ENCODE measurements around the gene TMC5.

DNA sequence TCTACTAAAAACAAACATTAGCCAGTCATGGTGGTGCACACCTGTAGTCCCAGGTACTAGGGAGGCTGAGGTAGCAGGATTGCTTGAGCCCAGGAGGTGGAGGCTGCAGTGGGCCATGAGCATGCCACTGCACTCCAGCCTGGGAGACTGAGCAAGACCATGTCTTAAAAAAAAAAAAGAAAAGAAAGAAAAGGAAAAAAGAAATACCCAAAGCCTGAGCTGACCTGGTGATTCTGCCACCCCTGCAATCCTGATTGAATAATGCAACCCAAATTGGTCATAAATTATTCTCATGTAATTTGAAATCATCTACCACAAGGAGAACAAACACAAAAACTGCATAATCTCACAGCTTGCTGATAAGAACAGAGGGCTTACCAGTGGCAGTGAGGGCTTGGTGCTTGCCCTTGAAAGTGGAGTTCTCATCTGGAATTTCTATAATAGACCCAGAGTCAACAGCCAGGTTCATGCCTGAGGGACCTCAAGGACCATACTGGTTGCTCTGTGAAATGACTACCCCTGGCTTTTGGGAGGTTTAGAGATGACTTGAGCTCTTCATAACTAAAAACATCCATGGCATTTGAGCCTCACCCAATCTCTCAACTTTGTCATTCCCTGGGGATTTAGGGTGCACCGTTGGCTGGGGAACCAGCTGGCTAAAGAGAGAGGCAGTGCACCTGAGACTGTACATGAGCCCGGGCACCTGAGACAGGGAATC, 35.4 kb upstream of the TMC5 start:
- TF ChIP-seq, protein P1, sequence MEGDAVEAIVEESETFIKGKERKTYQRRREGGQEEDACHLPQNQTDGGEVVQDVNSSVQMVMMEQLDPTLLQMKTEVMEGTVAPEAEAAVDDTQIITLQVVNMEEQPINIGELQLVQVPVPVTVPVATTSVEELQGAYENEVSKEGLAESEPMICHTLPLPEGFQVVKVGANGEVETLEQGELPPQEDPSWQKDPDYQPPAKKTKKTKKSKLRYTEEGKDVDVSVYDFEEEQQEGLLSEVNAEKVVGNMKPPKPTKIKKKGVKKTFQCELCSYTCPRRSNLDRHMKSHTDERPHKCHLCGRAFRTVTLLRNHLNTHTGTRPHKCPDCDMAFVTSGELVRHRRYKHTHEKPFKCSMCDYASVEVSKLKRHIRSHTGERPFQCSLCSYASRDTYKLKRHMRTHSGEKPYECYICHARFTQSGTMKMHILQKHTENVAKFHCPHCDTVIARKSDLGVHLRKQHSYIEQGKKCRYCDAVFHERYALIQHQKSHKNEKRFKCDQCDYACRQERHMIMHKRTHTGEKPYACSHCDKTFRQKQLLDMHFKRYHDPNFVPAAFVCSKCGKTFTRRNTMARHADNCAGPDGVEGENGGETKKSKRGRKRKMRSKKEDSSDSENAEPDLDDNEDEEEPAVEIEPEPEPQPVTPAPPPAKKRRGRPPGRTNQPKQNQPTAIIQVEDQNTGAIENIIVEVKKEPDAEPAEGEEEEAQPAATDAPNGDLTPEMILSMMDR (IDR thresholded peaks at IDR 0.05; ENCODE audit: insufficient read depth, low read length, poor library complexity, severe bottlenecking) = no peak
- no peak for TF ChIP-seq EZH2phosphoT487 (conservative IDR thresholded peaks at IDR 0.05; ENCODE audit: low read length)

All from SU-DHL-6 (cell line).